Mesenchymal stem cell (in vitro differentiated cells and primary cell): Measurements from ENCODE around the gene STK40.

Experiments used
- DNase-seq: peaks from one replicate; pipeline ENCODE4 v3.0.0-alpha.2; 2013
- H2AFZ ChIP-seq: one replicate; pipeline ENCODE4 v1.6.1; 2013; ENCODE audit warnings: low read depth, mild to moderate bottlenecking, control low read depth, inconsistent platforms, low read length, moderate library complexity
- H2AK5ac ChIP-seq: 2 replicates; pipeline ENCODE4 v1.6.1; 2013; ENCODE audit warnings: low read length, moderate library complexity, mild to moderate bottlenecking, inconsistent platforms; ENCODE audit not compliant: severe bottlenecking
- H2BK120ac ChIP-seq: one replicate; pipeline ENCODE4 v1.6.1; 2013; ENCODE audit warnings: low read depth, mild to moderate bottlenecking, inconsistent platforms, low read length, moderate library complexity
- H2BK12ac ChIP-seq, 2 experiments: one replicate each; pipeline ENCODE4 v1.6.1; 2013; ENCODE audit warnings: inconsistent platforms in 2 of 2, low read length in 2 of 2, mild to moderate bottlenecking in 2 of 2, moderate library complexity in 2 of 2, control low read depth in 1 of 2
- H2BK15ac ChIP-seq: one replicate; pipeline ENCODE4 v1.6.1; 2013; ENCODE audit warnings: mild to moderate bottlenecking, low read depth, inconsistent platforms; ENCODE audit not compliant: poor library complexity, severe bottlenecking
- H2BK5ac ChIP-seq: 2 replicates; pipeline ENCODE4 v1.6.1; 2013; ENCODE audit warnings: low read depth, mild to moderate bottlenecking, low read length, control low read depth, inconsistent platforms; ENCODE audit not compliant: poor library complexity, severe bottlenecking
- H3K14ac ChIP-seq, 2 experiments: one replicate each; pipeline ENCODE4 v1.6.1; 2013; ENCODE audit warnings: inconsistent platforms in 2 of 2, low read length in 2 of 2, control low read depth in 1 of 2, mild to moderate bottlenecking in 1 of 2, moderate library complexity in 1 of 2
- H3K18ac ChIP-seq, 2 experiments: one replicate each; pipeline ENCODE4 v1.6.1; 2013; ENCODE audit warnings: inconsistent platforms in 2 of 2, low read length in 2 of 2, control low read depth in 1 of 2, low read depth in 1 of 2, mild to moderate bottlenecking in 1 of 2
- H3K23ac ChIP-seq, 2 experiments: one replicate each; pipeline ENCODE4 v1.6.1; 2013; ENCODE audit warnings: inconsistent platforms in 2 of 2, low read length in 2 of 2, mild to moderate bottlenecking in 2 of 2, moderate library complexity in 2 of 2, control low read depth in 1 of 2
- H3K27ac ChIP-seq: 2 replicates; pipeline ENCODE4 v1.5.1; 2013; ENCODE audit warnings: mild to moderate bottlenecking, moderate library complexity, low read length, control low read depth, inconsistent platforms; ENCODE audit not compliant: poor library complexity, severe bottlenecking
- H3K27me3 ChIP-seq, 2 experiments: 2 replicates each; pipeline versions ENCODE4 v1.6.1 to v1.7.0; 2013; ENCODE audit warnings: low read length in 2 of 2, mild to moderate bottlenecking in 2 of 2, moderate library complexity in 2 of 2, control low read depth in 1 of 2, inconsistent platforms in 1 of 2; ENCODE audit not compliant: control insufficient read depth in 1 of 2, insufficient read depth in 1 of 2
- H3K36me3 ChIP-seq, 2 experiments: 2 replicates each; pipeline versions ENCODE4 v1.6.1 to v1.7.0; 2013; ENCODE audit warnings: low read length in 2 of 2, control low read depth in 1 of 2, inconsistent platforms in 1 of 2, low read depth in 1 of 2, mild to moderate bottlenecking in 1 of 2; ENCODE audit not compliant: insufficient read depth in 2 of 2, control insufficient read depth in 1 of 2
- H3K4ac ChIP-seq, 2 experiments: one replicate each; pipeline ENCODE4 v1.6.1; 2013; ENCODE audit warnings: inconsistent platforms in 2 of 2, low read length in 2 of 2, mild to moderate bottlenecking in 2 of 2, moderate library complexity in 2 of 2, control low read depth in 1 of 2, low read depth in 1 of 2
- H3K4me1 ChIP-seq: 2 replicates; pipeline ENCODE4 v1.6.1; 2013; ENCODE audit warnings: low read depth, low read length, control low read depth; ENCODE audit not compliant: control insufficient read depth, insufficient read depth
- H3K4me2 ChIP-seq: 2 replicates; pipeline ENCODE4 v1.6.1; 2013; ENCODE audit warnings: low read length, mild to moderate bottlenecking, inconsistent platforms; ENCODE audit not compliant: poor library complexity, severe bottlenecking
- H3K4me3 ChIP-seq, 2 experiments: 2 replicates each; pipeline versions ENCODE4 v1.5.1 to v1.7.0; 2013; ENCODE audit warnings: low read length in 2 of 2, mild to moderate bottlenecking in 2 of 2, control low read depth in 1 of 2, low read depth in 1 of 2; ENCODE audit not compliant: insufficient read depth in 1 of 2
- H3K79me1 ChIP-seq: replicated peaks from 2 replicates; pipeline ENCODE4 v1.6.1; 2013; ENCODE audit warnings: mild to moderate bottlenecking, control low read depth, low read length, inconsistent platforms; ENCODE audit not compliant: poor library complexity, severe bottlenecking
- H3K9ac ChIP-seq: 2 replicates; pipeline ENCODE4 v1.7.0; 2013; ENCODE audit warnings: mild to moderate bottlenecking, low read length, moderate library complexity
- H3K9me3 ChIP-seq: 2 replicates; pipeline ENCODE4 v1.7.0; 2013; ENCODE audit warnings: mild to moderate bottlenecking, low read length; ENCODE audit not compliant: control insufficient read depth
- H4K8ac ChIP-seq: one replicate; pipeline ENCODE4 v1.6.1; 2013; ENCODE audit warnings: inconsistent platforms, mild to moderate bottlenecking, low read length, moderate library complexity
- H4K91ac ChIP-seq: one replicate; pipeline ENCODE4 v1.6.1; 2013; ENCODE audit warnings: mild to moderate bottlenecking, low read length, inconsistent platforms
- WGBS: methylation state at CpG from one replicate; pipeline ENCODE4 v1.1.7; 2013; ENCODE audit warnings: mixed read lengths; 5-methylcytosine and 5-hydroxymethylcytosine counted together

STK40 gene

DNA sequence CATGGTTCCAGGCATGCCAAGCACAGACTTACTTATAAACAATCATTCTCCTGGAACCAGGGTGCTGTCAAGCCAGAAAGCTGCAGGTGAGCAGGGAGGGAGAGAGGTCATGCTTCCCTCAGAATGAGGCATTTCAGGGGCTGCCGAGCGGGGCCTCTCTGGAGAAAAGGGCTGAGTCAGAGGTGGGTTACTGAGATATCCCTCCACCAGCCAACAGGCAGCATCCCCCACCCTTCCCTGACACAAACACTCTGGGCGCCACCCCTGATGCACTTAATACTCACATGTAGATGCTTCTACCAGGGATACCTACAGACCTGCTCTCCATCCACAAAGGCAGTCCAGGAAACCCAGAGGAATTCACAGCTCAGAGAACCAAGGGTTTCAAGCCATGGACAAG is 13.1 kb downstream of the STK40 start:
- Histone ChIP-seq H3K27me3 (no peaks in the 10 kb centered on the region), H3K18ac (peak overlapping the region; percentile 70 to 94)
- WGBS = 47% methylated on average over 1 of the region's 3 CpGs

GRCh38 chr1:36369061-36369861 is 16.5 kb downstream of the STK40 start:
- peak overlapping the region; percentile 14 to 37 for H3K18ac ChIP-seq
- peak overlapping the region; percentile 19 for H3K9ac ChIP-seq
- H3K27ac ChIP-seq = peak overlapping the region; percentile 11
- H4K91ac ChIP-seq = peak overlapping the region; percentile 84
- no peak overlapping the region for H3K4me2 ChIP-seq
- 64% methylated on average over 7 of the region's 7 CpGs for WGBS
- H2BK5ac ChIP-seq = no peak overlapping the region
- peak overlapping the region; percentile 35 for H4K8ac ChIP-seq
- no peak overlapping the region for H3K14ac ChIP-seq
- peak overlapping the region in 1 of 2 experiments; percentile 11 for H3K4ac ChIP-seq
- H3K79me1 ChIP-seq = peaks cover 12% of the 10 kb centered on the region
- no peak overlapping the region for H2BK120ac ChIP-seq
- no peak overlapping the region for H3K23ac ChIP-seq
- no peaks in the 10 kb centered on the region for H3K9me3 ChIP-seq
- peaks cover 46% of the 10 kb centered on the region for H3K4me1 ChIP-seq
- no peak overlapping the region for H3K4me3 ChIP-seq
- H2AK5ac ChIP-seq = peak overlapping the region; percentile 27
- no peak overlapping the region for H2BK15ac ChIP-seq
- H2BK12ac ChIP-seq = peak overlapping the region in 1 of 2 experiments; percentile 51
- DNase-seq = peak; percentile 75
- no peak overlapping the region for H2AFZ ChIP-seq
- peaks cover 20 to 31% of the 10 kb centered on the region in 2 experiments for H3K36me3 ChIP-seq
- no peaks in the 10 kb centered on the region for H3K27me3 ChIP-seq

More for the DNA sequence above, 13.1 kb downstream of the STK40 start:
- peak overlapping the region; percentile 33 for H4K8ac ChIP-seq
- H3K9me3 ChIP-seq = no peaks in the 10 kb centered on the region
- H2BK5ac ChIP-seq = peak overlapping the region; percentile 45
- H3K4ac ChIP-seq = peak overlapping the region; percentile 27 to 96
- peak overlapping the region; percentile 58 for H2BK120ac ChIP-seq
- peak overlapping the region; percentile 91 to 98 for H2BK12ac ChIP-seq
- H3K79me1 ChIP-seq = peaks cover 5% of the 10 kb centered on the region
- no peak for DNase-seq
- no peak overlapping the region for H3K4me2 ChIP-seq
- H3K4me3 ChIP-seq = peak overlapping the region in 1 of 2 experiments; percentile 59
- H3K23ac ChIP-seq = peak overlapping the region in 1 of 2 experiments; percentile 66
- peaks cover 47% of the 10 kb centered on the region for H3K4me1 ChIP-seq
- H2AK5ac ChIP-seq = peak overlapping the region; percentile 81
- H3K27ac ChIP-seq = peak overlapping the region; percentile 96
- peak overlapping the region; percentile 96 for H2BK15ac ChIP-seq
- H3K9ac ChIP-seq = peak overlapping the region; percentile 77
- H2AFZ ChIP-seq = no peak overlapping the region
- H3K36me3 ChIP-seq = peaks cover 15 to 20% of the 10 kb centered on the region in 2 experiments
- peak overlapping the region; percentile 67 for H4K91ac ChIP-seq
- H3K14ac ChIP-seq = peak overlapping the region in 1 of 2 experiments; percentile 35

DNA sequence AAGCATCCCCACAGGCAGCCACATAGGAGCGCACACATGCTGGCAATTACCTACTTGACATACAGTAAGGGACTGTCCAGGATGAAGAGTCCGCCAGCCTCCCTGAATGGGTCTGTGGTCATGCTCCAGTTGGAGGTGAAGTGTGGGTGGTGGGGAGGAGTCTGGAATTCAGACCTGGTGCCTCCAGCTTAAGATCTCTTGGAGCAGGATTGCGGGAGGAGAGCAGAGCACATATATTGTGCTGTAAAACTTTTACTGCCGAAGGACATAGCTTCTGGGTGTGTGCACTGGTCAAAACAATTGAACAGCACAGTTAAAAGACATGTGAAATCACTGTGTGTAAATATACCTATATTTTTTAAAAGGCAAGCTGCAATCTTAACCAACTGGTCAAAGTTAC is 17.9 kb downstream of the STK40 start:
- Histone ChIP-seq H3K4ac (no peak overlapping the region), H3K9ac (no peak overlapping the region), H3K79me1 (peaks cover 12% of the 10 kb centered on the region), H3K14ac (no peak overlapping the region), H3K23ac (peak overlapping the region in 1 of 2 experiments; percentile 32), H4K8ac (no peak overlapping the region), H3K18ac (no peak overlapping the region), H2BK15ac (no peak overlapping the region), H2BK120ac (no peak overlapping the region), H2AK5ac (peak overlapping the region; percentile 30), H2BK12ac (peak overlapping the region in 1 of 2 experiments; percentile 22), H3K9me3 (no peaks in the 10 kb centered on the region), H3K4me3 (no peak overlapping the region), H3K27me3 (no peaks in the 10 kb centered on the region), H2AFZ (no peak overlapping the region), H4K91ac (no peak overlapping the region), H3K36me3 (peaks cover 25 to 34% of the 10 kb centered on the region in 2 experiments), H3K4me2 (no peak overlapping the region), H2BK5ac (no peak overlapping the region), H3K27ac (no peak overlapping the region), H3K4me1 (peaks cover 34% of the 10 kb centered on the region)
- 97% methylated on average over 2 of the region's 4 CpGs for WGBS
- DNase-seq = no peak

DNA sequence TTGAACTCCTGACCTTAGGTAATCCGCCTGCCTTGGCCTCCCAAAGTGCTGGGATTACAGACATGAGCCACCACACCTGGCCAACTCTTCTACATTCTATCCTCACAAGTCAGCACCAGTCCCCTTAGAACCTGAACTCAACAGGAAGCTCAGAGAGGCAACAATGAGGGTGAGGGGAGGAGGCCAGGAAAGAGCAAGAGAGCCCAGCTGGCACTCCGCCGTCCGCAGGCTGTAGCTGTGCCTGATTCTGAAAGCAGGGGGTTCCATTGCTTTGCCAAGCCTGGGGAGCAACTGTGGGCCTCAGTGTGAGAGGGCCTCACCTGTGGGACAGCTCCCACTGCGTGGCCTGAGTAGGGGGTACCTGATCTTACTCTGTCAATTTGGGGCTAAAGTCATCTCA is 18.7 kb downstream of the STK40 start:
- Histone ChIP-seq H3K27ac (no peak overlapping the region), H2BK15ac (no peak overlapping the region), H3K79me1 (peaks cover 16% of the 10 kb centered on the region), H2AK5ac (peak overlapping the region; percentile 1), H2BK120ac (no peak overlapping the region), H2BK12ac (no peak overlapping the region), H3K18ac (peak overlapping the region in 1 of 2 experiments; percentile 11), H3K4me3 (no peak overlapping the region), H4K91ac (peak overlapping the region; percentile 20), H3K4ac (no peak overlapping the region), H2AFZ (no peak overlapping the region), H3K9ac (no peak overlapping the region), H3K36me3 (peaks cover 32 to 39% of the 10 kb centered on the region in 2 experiments), H3K4me2 (no peak overlapping the region), H2BK5ac (no peak overlapping the region), H4K8ac (peak overlapping the region; percentile 7), H3K14ac (no peak overlapping the region), H3K4me1 (peaks cover 28% of the 10 kb centered on the region), H3K9me3 (no peaks in the 10 kb centered on the region), H3K23ac (no peak overlapping the region), H3K27me3 (no peaks in the 10 kb centered on the region)
- WGBS = 98% methylated on average over 5 of the region's 5 CpGs
- no peak for DNase-seq
